ENCODE results near the gene HLA-E.

HLA-E gene

GRCh38 chr6:30489081-30490025, at the start of gene HLA-E:
Gene HLA-E (plus strand): TSS chr6:30489509. CDS start chr6:30489532, 23 bp downstream.
- peak; percentile 62 to 93 for DNase-seq (ENCODE audit: low spot score in 2 of 2)
- H3K36me3 Mint-ChIP-seq, result peaks cover 56% of the 10 kb centered on the region
- peaks cover 57% of the 10 kb centered on the region for H3K4me1 Mint-ChIP-seq
- H3K27ac Mint-ChIP-seq, result peak within 1 kb of the TSS; percentile 98
- H3K4me3 Mint-ChIP-seq, result peak within 1 kb of the TSS; percentile 96
- ATAC-seq, result peak; percentile 87
- no peaks in the 10 kb centered on the region for H3K9me3 Mint-ChIP-seq

GRCh38 chr6:30441171-30441570, 48.1 kb upstream of the HLA-E start:
- no peaks in the 10 kb centered on the region for H3K36me3 Mint-ChIP-seq
- ATAC-seq (peak; percentile 67), DNase-seq (ENCODE audit: low spot score in 2 of 2) (no peak)
- no peak overlapping the region for H3K27ac Mint-ChIP-seq
- no peaks in the 10 kb centered on the region for H3K9me3 Mint-ChIP-seq
- H3K4me3 Mint-ChIP-seq, result no peak overlapping the region
- H3K4me1 Mint-ChIP-seq, result no peaks in the 10 kb centered on the region

- no peak overlapping the region for H3K4me3 Mint-ChIP-seq
These were observed 45.5 kb upstream of the HLA-E start for GRCh38 chr6:30443657-30444450.

GRCh38 chr6:30444451-30444742, 44.9 kb upstream of the HLA-E start:
- H3K9me3 Mint-ChIP-seq, result no peaks in the 10 kb centered on the region
- H3K36me3 Mint-ChIP-seq, result no peaks in the 10 kb centered on the region
- H3K27ac Mint-ChIP-seq, result no peak overlapping the region
- H3K4me3 Mint-ChIP-seq, result no peak overlapping the region
- ATAC-seq, result no peak
- peaks cover 6% of the 10 kb centered on the region for H3K4me1 Mint-ChIP-seq
- DNase-seq (ENCODE audit: low spot score in 2 of 2), result no peak

More at GRCh38 chr6:30443657-30444450, 45.5 kb upstream of the HLA-E start:
- DNase-seq (ENCODE audit: low spot score in 2 of 2), result no peak
- ATAC-seq, result no peak
- H3K9me3 Mint-ChIP-seq, result no peaks in the 10 kb centered on the region
- H3K36me3 Mint-ChIP-seq, result no peaks in the 10 kb centered on the region
- no peak overlapping the region for H3K27ac Mint-ChIP-seq
- H3K4me1 Mint-ChIP-seq, result peaks cover under 1% of the 10 kb centered on the region

- H3K36me3 Mint-ChIP-seq, result no peaks in the 10 kb centered on the region
- H3K27ac Mint-ChIP-seq, result no peak overlapping the region
- ATAC-seq (no peak), DNase-seq (ENCODE audit: low spot score in 2 of 2) (no peak)
- H3K4me1 Mint-ChIP-seq, result peaks cover 22% of the 10 kb centered on the region
- no peak overlapping the region for H3K4me3 Mint-ChIP-seq
- H3K9me3 Mint-ChIP-seq, result no peaks in the 10 kb centered on the region
These were observed 43.0 kb upstream of the HLA-E start for GRCh38 chr6:30446259-30446658.

- H3K27ac Mint-ChIP-seq, result no peak overlapping the region
These were observed 42.1 kb upstream of the HLA-E start for GRCh38 chr6:30447237-30447636.

GRCh38 chr6:30450548-30450908, 38.8 kb upstream of the HLA-E start:
- no peak overlapping the region for H3K27ac Mint-ChIP-seq

More at GRCh38 chr6:30447237-30447636, 42.1 kb upstream of the HLA-E start:
- ATAC-seq (no peak), DNase-seq (ENCODE audit: low spot score in 2 of 2) (no peak)
- Mint-ChIP-seq H3K36me3 (no peaks in the 10 kb centered on the region), H3K4me1 (peaks cover 31% of the 10 kb centered on the region), H3K4me3 (no peak overlapping the region), H3K9me3 (no peaks in the 10 kb centered on the region)

GRCh38 chr6:30450909-30451841, 38.1 kb upstream of the HLA-E start:
- Mint-ChIP-seq H3K27ac (no peak overlapping the region), H3K36me3 (no peaks in the 10 kb centered on the region), H3K9me3 (no peaks in the 10 kb centered on the region), H3K4me3 (peak overlapping the region; percentile 54), H3K4me1 (peaks cover 47% of the 10 kb centered on the region)
- peak; percentile 77 for ATAC-seq
- DNase-seq (ENCODE audit: low spot score in 2 of 2), result peak; percentile 21 to 66

More at GRCh38 chr6:30450548-30450908, 38.8 kb upstream of the HLA-E start:
- ATAC-seq (peak; percentile 22), DNase-seq (ENCODE audit: low spot score in 2 of 2) (no peak)
- peaks cover 47% of the 10 kb centered on the region for H3K4me1 Mint-ChIP-seq
- H3K36me3 Mint-ChIP-seq, result no peaks in the 10 kb centered on the region
- H3K4me3 Mint-ChIP-seq, result peak overlapping the region; percentile 54
- H3K9me3 Mint-ChIP-seq, result no peaks in the 10 kb centered on the region

GRCh38 chr6:30452736-30453507, 36.4 kb upstream of the HLA-E start:
- Mint-ChIP-seq H3K4me3 (peak overlapping the region; percentile 44), H3K9me3 (no peaks in the 10 kb centered on the region), H3K27ac (no peak overlapping the region), H3K36me3 (no peaks in the 10 kb centered on the region), H3K4me1 (peaks cover 47% of the 10 kb centered on the region)
- ATAC-seq, result no peak
- no peak for DNase-seq (ENCODE audit: low spot score in 2 of 2)

- no peaks in the 10 kb centered on the region for H3K36me3 Mint-ChIP-seq
- peak overlapping the region; percentile 44 for H3K4me3 Mint-ChIP-seq
- peaks cover under 1% of the 10 kb centered on the region for H3K9me3 Mint-ChIP-seq
- peaks cover 47% of the 10 kb centered on the region for H3K4me1 Mint-ChIP-seq
- no peak overlapping the region for H3K27ac Mint-ChIP-seq
- peak; percentile 84 to 91 for DNase-seq (ENCODE audit: low spot score in 2 of 2)
- peak; percentile 87 for ATAC-seq
These were observed 35.7 kb upstream of the HLA-E start for GRCh38 chr6:30453508-30454116.

- Mint-ChIP-seq H3K36me3 (peaks cover 6% of the 10 kb centered on the region), H3K27ac (no peak overlapping the region), H3K4me1 (peaks cover 26% of the 10 kb centered on the region), H3K9me3 (peaks cover 8% of the 10 kb centered on the region), H3K4me3 (no peak overlapping the region)
- DNase-seq (ENCODE audit: low spot score in 2 of 2), result no peak
- no peak for ATAC-seq
These were observed 30.2 kb upstream of the HLA-E start for GRCh38 chr6:30459145-30459544.

- no peak for ATAC-seq
- no peak overlapping the region for H3K4me3 Mint-ChIP-seq
- no peak for DNase-seq (ENCODE audit: low spot score in 2 of 2)
- H3K4me1 Mint-ChIP-seq, result peaks cover 37% of the 10 kb centered on the region
- no peak overlapping the region for H3K27ac Mint-ChIP-seq
- peaks cover 6% of the 10 kb centered on the region for H3K36me3 Mint-ChIP-seq
- peaks cover 8% of the 10 kb centered on the region for H3K9me3 Mint-ChIP-seq
These were observed 28.3 kb upstream of the HLA-E start for GRCh38 chr6:30461055-30461454.

- Mint-ChIP-seq H3K36me3 (peaks cover 6% of the 10 kb centered on the region), H3K4me3 (no peak overlapping the region), H3K4me1 (peaks cover 51% of the 10 kb centered on the region), H3K9me3 (peaks cover 8% of the 10 kb centered on the region), H3K27ac (no peak overlapping the region)
- ATAC-seq (no peak), DNase-seq (ENCODE audit: low spot score in 2 of 2) (no peak)
These were observed 26.8 kb upstream of the HLA-E start for GRCh38 chr6:30462482-30462881.

- ATAC-seq (no peak), DNase-seq (ENCODE audit: low spot score in 2 of 2) (no peak)
- Mint-ChIP-seq H3K27ac (no peak overlapping the region), H3K9me3 (peaks cover 8% of the 10 kb centered on the region), H3K4me3 (peak overlapping the region; percentile 28), H3K4me1 (peaks cover 51% of the 10 kb centered on the region), H3K36me3 (peaks cover 6% of the 10 kb centered on the region)
These were observed 26.1 kb upstream of the HLA-E start for GRCh38 chr6:30463242-30463641.
